MM.1S (cell line): ENCODE data around the gene SLC13A3.

Experiments
- DNase-seq: peaks from one replicate; pipeline ENCODE4 v3.0.0-alpha.2; 2015
- H2AFZ ChIP-seq: fragments of 300-600 bp; sonication (generic); 2 replicates; pipeline ENCODE4 v1.6.0; 2016; ENCODE audit warnings: antibody characterized with exemption, low read length
- H3F3A ChIP-seq: fragments of 300-600 bp; sonication (generic); 2 replicates; pipeline ENCODE4 v1.6.1; 2016; ENCODE audit warnings: mild to moderate bottlenecking, antibody characterized with exemption, low read length, moderate library complexity, mixed read lengths; ENCODE audit not compliant: insufficient read depth
- H3K27ac ChIP-seq: fragments of 300-600 bp; sonication (generic); 2 replicates; pipeline ENCODE4 v1.5.1; 2016; ENCODE audit warnings: mild to moderate bottlenecking, low read length
- H3K27me3 ChIP-seq: fragments of 300-600 bp; sonication (generic); replicated peaks from 2 replicates; pipeline ENCODE4 v1.6.0; 2016; ENCODE audit warnings: low read length; ENCODE audit not compliant: insufficient read depth
- H3K36me3 ChIP-seq: fragments of 300-600 bp; sonication (generic); replicated peaks from 2 replicates; pipeline ENCODE4 v1.6.1; 2016; ENCODE audit warnings: mild to moderate bottlenecking, low read length, mixed read lengths; ENCODE audit not compliant: insufficient read depth
- H3K4me1 ChIP-seq: fragments of 300-600 bp; sonication (generic); 2 replicates; pipeline ENCODE4 v1.6.1; 2016; ENCODE audit warnings: low read length, mixed read lengths
- H3K4me2 ChIP-seq: fragments of 300-600 bp; sonication (generic); 2 replicates; pipeline ENCODE4 v1.6.0; 2016; ENCODE audit warnings: low read depth, low read length
- H3K4me3 ChIP-seq: fragments of 300-600 bp; sonication (generic); 2 replicates; pipeline ENCODE4 v1.5.1; 2016; ENCODE audit warnings: low read length, mixed read lengths
- H3K79me2 ChIP-seq: fragments of 300-600 bp; sonication (generic); 2 replicates; pipeline ENCODE4 v1.6.1; 2016; ENCODE audit warnings: mixed run types, low read length, mixed read lengths
- H3K9ac ChIP-seq: fragments of 300-600 bp; sonication (generic); 2 replicates; pipeline ENCODE4 v1.6.1; 2016; ENCODE audit warnings: low read length, mixed read lengths
- H3K9me2 ChIP-seq: fragments of 300-600 bp; sonication (generic); replicated peaks from 2 replicates; pipeline ENCODE4 v1.6.1; 2016; ENCODE audit warnings: mild to moderate bottlenecking, low read length, mixed read lengths; ENCODE audit not compliant: insufficient read depth
- H3K9me3 ChIP-seq: fragments of 300-600 bp; sonication (generic); replicated peaks from 2 replicates; pipeline ENCODE4 v1.6.1; 2016; ENCODE audit warnings: mild to moderate bottlenecking, low read length, mixed read lengths; ENCODE audit not compliant: insufficient read depth
- H4K20me1 ChIP-seq: fragments of 300-600 bp; sonication (generic); 2 replicates; pipeline ENCODE4 v1.6.1; 2016; ENCODE audit warnings: mild to moderate bottlenecking, low read length, moderate library complexity, mixed read lengths; ENCODE audit not compliant: insufficient read depth
- CTCF ChIP-seq: fragments of 300-600 bp; sonication (generic); IDR thresholded peaks from 2 replicates; pipeline ENCODE4 v1.5.1; 2016; ENCODE audit warnings: antibody characterized with exemption, low read length, mixed read lengths
- EZH2 ChIP-seq: fragments of 300-600 bp; sonication (generic); optimal IDR thresholded peaks from 2 replicates; pipeline ENCODE3; 2017; ENCODE audit warnings: low read depth, mild to moderate bottlenecking, antibody characterized with exemption, low read length, mixed read lengths
- EZH2phosphoT487 ChIP-seq: fragments of 300-600 bp; sonication (generic); IDR thresholded peaks from 2 replicates; pipeline ENCODE4 v1.6.1; 2018; ENCODE audit warnings: antibody characterized with exemption, low read length

SLC13A3 gene

GRCh38 chr20:46558511-46558959 is 92.7 kb downstream of the SLC13A3 start:
- TF ChIP-seq EZH2phosphoT487 (no peak), EZH2 (no peak), CTCF (no peak)
- Histone ChIP-seq H3K27ac (no peak overlapping the region), H4K20me1 (no peaks in the 10 kb centered on the region), H3K4me3 (no peak overlapping the region), H3K4me2 (no peak overlapping the region), H3K27me3 (no peaks in the 10 kb centered on the region), H3K9ac (no peak overlapping the region), H3K36me3 (no peaks in the 10 kb centered on the region), H3K9me3 (no peaks in the 10 kb centered on the region), H3F3A (peaks cover 26% of the 10 kb centered on the region), H3K4me1 (peaks cover 43% of the 10 kb centered on the region), H2AFZ (no peak overlapping the region), H3K79me2 (0 out of 2 replicates have a peak, but pooled peaks cover 4% of the 10 kb centered on the region), H3K9me2 (no peaks in the 10 kb centered on the region)
- DNase-seq = no peak

GRCh38 chr20:46557231-46557956 is 93.9 kb downstream of the SLC13A3 start:
- Histone ChIP-seq H3K4me3 (no peak overlapping the region), H3K36me3 (no peaks in the 10 kb centered on the region), H2AFZ (no peak overlapping the region), H3K27ac (peak overlapping the region; percentile 16; the same call in 1 of the 2 replicates), H3K27me3 (no peaks in the 10 kb centered on the region), H3K9ac (no peak overlapping the region), H3K4me1 (peaks cover 51% of the 10 kb centered on the region), H4K20me1 (no peaks in the 10 kb centered on the region), H3K4me2 (no peak overlapping the region), H3K9me2 (no peaks in the 10 kb centered on the region), H3F3A (peaks cover 37% of the 10 kb centered on the region), H3K79me2 (0 out of 2 replicates have a peak, but pooled peaks cover 4% of the 10 kb centered on the region), H3K9me3 (no peaks in the 10 kb centered on the region)
- TF ChIP-seq CTCF (no peak), EZH2phosphoT487 (no peak), EZH2 (no peak)
- DNase-seq = no peak

GRCh38 chr20:46555370-46555956 is 95.8 kb downstream of the SLC13A3 start:
- no peak overlapping the region for H2AFZ ChIP-seq

More at GRCh38 chr20:46555370-46555956, 95.8 kb downstream of the SLC13A3 start:
- Histone ChIP-seq H3K27me3 (no peaks in the 10 kb centered on the region), H3K9ac (no peak overlapping the region), H3K79me2 (no peaks in the 10 kb centered on the region), H3K4me1 (peaks cover 71% of the 10 kb centered on the region), H3K9me3 (no peaks in the 10 kb centered on the region), H3K4me3 (no peak overlapping the region), H4K20me1 (no peaks in the 10 kb centered on the region), H3K27ac (peak overlapping the region; percentile 92; the same call in 1 of the 2 replicates), H3F3A (peaks cover 45% of the 10 kb centered on the region), H3K4me2 (peak overlapping the region; percentile 31; the same call in 1 of the 2 replicates), H3K9me2 (no peaks in the 10 kb centered on the region), H3K36me3 (no peaks in the 10 kb centered on the region)
- DNase-seq = peak; percentile 56
- TF ChIP-seq EZH2phosphoT487 (no peak), CTCF (no peak), EZH2 (no peak)
